Mesenchymal stem cell (in vitro differentiated cells and primary cell): Measurements from ENCODE around the gene HOXA6.

ENCODE experiments used
- DNase-seq: peaks from one replicate; pipeline ENCODE4 v3.0.0-alpha.2; 2013
- H2AFZ ChIP-seq: one replicate; pipeline ENCODE4 v1.6.1; 2013; ENCODE audit warnings: low read depth, mild to moderate bottlenecking, control low read depth, inconsistent platforms, low read length, moderate library complexity
- H2AK5ac ChIP-seq: 2 replicates; pipeline ENCODE4 v1.6.1; 2013; ENCODE audit warnings: low read length, moderate library complexity, mild to moderate bottlenecking, inconsistent platforms; ENCODE audit not compliant: severe bottlenecking
- H2BK120ac ChIP-seq: one replicate; pipeline ENCODE4 v1.6.1; 2013; ENCODE audit warnings: low read depth, mild to moderate bottlenecking, inconsistent platforms, low read length, moderate library complexity
- H2BK12ac ChIP-seq, 2 experiments: one replicate each; pipeline ENCODE4 v1.6.1; 2013; ENCODE audit warnings: inconsistent platforms in 2 of 2, low read length in 2 of 2, mild to moderate bottlenecking in 2 of 2, moderate library complexity in 2 of 2, control low read depth in 1 of 2
- H2BK15ac ChIP-seq: one replicate; pipeline ENCODE4 v1.6.1; 2013; ENCODE audit warnings: mild to moderate bottlenecking, low read depth, inconsistent platforms; ENCODE audit not compliant: poor library complexity, severe bottlenecking
- H2BK5ac ChIP-seq: 2 replicates; pipeline ENCODE4 v1.6.1; 2013; ENCODE audit warnings: low read depth, mild to moderate bottlenecking, low read length, control low read depth, inconsistent platforms; ENCODE audit not compliant: poor library complexity, severe bottlenecking
- H3K14ac ChIP-seq, 2 experiments: one replicate each; pipeline ENCODE4 v1.6.1; 2013; ENCODE audit warnings: inconsistent platforms in 2 of 2, low read length in 2 of 2, control low read depth in 1 of 2, mild to moderate bottlenecking in 1 of 2, moderate library complexity in 1 of 2
- H3K18ac ChIP-seq, 2 experiments: one replicate each; pipeline ENCODE4 v1.6.1; 2013; ENCODE audit warnings: inconsistent platforms in 2 of 2, low read length in 2 of 2, control low read depth in 1 of 2, low read depth in 1 of 2, mild to moderate bottlenecking in 1 of 2
- H3K23ac ChIP-seq, 2 experiments: one replicate each; pipeline ENCODE4 v1.6.1; 2013; ENCODE audit warnings: inconsistent platforms in 2 of 2, low read length in 2 of 2, mild to moderate bottlenecking in 2 of 2, moderate library complexity in 2 of 2, control low read depth in 1 of 2
- H3K27ac ChIP-seq: 2 replicates; pipeline ENCODE4 v1.5.1; 2013; ENCODE audit warnings: mild to moderate bottlenecking, moderate library complexity, low read length, control low read depth, inconsistent platforms; ENCODE audit not compliant: poor library complexity, severe bottlenecking
- H3K27me3 ChIP-seq, 2 experiments: 2 replicates each; pipeline versions ENCODE4 v1.6.1 to v1.7.0; 2013; ENCODE audit warnings: low read length in 2 of 2, mild to moderate bottlenecking in 2 of 2, moderate library complexity in 2 of 2, control low read depth in 1 of 2, inconsistent platforms in 1 of 2; ENCODE audit not compliant: control insufficient read depth in 1 of 2, insufficient read depth in 1 of 2
- H3K36me3 ChIP-seq, 2 experiments: 2 replicates each; pipeline versions ENCODE4 v1.6.1 to v1.7.0; 2013; ENCODE audit warnings: low read length in 2 of 2, control low read depth in 1 of 2, inconsistent platforms in 1 of 2, low read depth in 1 of 2, mild to moderate bottlenecking in 1 of 2; ENCODE audit not compliant: insufficient read depth in 2 of 2, control insufficient read depth in 1 of 2
- H3K4ac ChIP-seq, 2 experiments: one replicate each; pipeline ENCODE4 v1.6.1; 2013; ENCODE audit warnings: inconsistent platforms in 2 of 2, low read length in 2 of 2, mild to moderate bottlenecking in 2 of 2, moderate library complexity in 2 of 2, control low read depth in 1 of 2, low read depth in 1 of 2
- H3K4me1 ChIP-seq: 2 replicates; pipeline ENCODE4 v1.6.1; 2013; ENCODE audit warnings: low read depth, low read length, control low read depth; ENCODE audit not compliant: control insufficient read depth, insufficient read depth
- H3K4me2 ChIP-seq: 2 replicates; pipeline ENCODE4 v1.6.1; 2013; ENCODE audit warnings: low read length, mild to moderate bottlenecking, inconsistent platforms; ENCODE audit not compliant: poor library complexity, severe bottlenecking
- H3K4me3 ChIP-seq, 2 experiments: 2 replicates each; pipeline versions ENCODE4 v1.5.1 to v1.7.0; 2013; ENCODE audit warnings: low read length in 2 of 2, mild to moderate bottlenecking in 2 of 2, control low read depth in 1 of 2, low read depth in 1 of 2; ENCODE audit not compliant: insufficient read depth in 1 of 2
- H3K79me1 ChIP-seq: replicated peaks from 2 replicates; pipeline ENCODE4 v1.6.1; 2013; ENCODE audit warnings: mild to moderate bottlenecking, control low read depth, low read length, inconsistent platforms; ENCODE audit not compliant: poor library complexity, severe bottlenecking
- H3K9ac ChIP-seq: 2 replicates; pipeline ENCODE4 v1.7.0; 2013; ENCODE audit warnings: mild to moderate bottlenecking, low read length, moderate library complexity
- H3K9me3 ChIP-seq: 2 replicates; pipeline ENCODE4 v1.7.0; 2013; ENCODE audit warnings: mild to moderate bottlenecking, low read length; ENCODE audit not compliant: control insufficient read depth
- H4K8ac ChIP-seq: one replicate; pipeline ENCODE4 v1.6.1; 2013; ENCODE audit warnings: inconsistent platforms, mild to moderate bottlenecking, low read length, moderate library complexity
- H4K91ac ChIP-seq: one replicate; pipeline ENCODE4 v1.6.1; 2013; ENCODE audit warnings: mild to moderate bottlenecking, low read length, inconsistent platforms
- WGBS: methylation state at CpG from one replicate; pipeline ENCODE4 v1.1.7; 2013; ENCODE audit warnings: mixed read lengths; 5-methylcytosine and 5-hydroxymethylcytosine counted together

Gene HOXA6

DNA sequence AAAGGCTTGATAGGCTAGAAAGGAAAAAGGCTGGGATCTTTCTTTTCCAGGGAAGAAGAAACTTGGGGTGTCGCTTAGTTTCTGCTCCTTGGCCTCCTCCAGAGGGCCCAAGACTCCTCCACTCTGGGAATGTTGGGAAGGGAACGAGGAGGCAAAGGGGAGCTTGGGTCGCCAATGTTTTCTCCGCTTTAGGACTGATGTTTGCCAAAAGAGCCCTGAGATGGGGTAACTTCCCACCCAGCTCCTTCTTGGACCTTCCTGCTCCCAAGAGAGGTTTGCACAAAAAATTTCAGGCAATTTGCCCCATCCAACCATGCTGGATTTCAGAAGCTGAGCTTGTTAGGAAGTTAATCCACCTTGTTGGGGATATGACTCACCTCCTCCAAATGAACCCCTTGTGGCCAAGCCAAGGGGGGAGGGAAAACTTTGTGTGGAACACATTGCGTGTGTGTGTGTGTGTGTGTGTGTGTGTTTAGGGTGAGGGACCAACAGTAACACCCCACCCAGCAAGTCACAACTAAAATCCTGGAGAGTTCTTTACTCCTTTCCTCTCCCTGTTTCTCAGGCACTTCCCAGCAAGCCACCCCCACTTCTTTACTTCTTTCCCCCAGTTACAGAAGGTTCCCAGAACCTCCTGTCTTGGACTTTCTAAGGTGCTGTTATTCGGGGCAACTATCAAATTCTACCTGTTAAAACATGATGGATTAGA, 36.4 kb downstream of the HOXA6 start:
- Histone ChIP-seq H2BK5ac (peak overlapping the region; percentile 69), H3K23ac (no peak overlapping the region), H2AFZ (no peak overlapping the region), H3K79me1 (no peaks in the 10 kb centered on the region), H3K4me2 (peak overlapping the region; percentile 81), H3K9me3 (no peaks in the 10 kb centered on the region), H4K8ac (no peak overlapping the region), H3K27me3 (no peaks in the 10 kb centered on the region), H3K4me1 (peaks cover 25% of the 10 kb centered on the region), H3K4ac (no peak overlapping the region), H3K36me3 (peaks cover 7 to 32% of the 10 kb centered on the region in 2 experiments), H3K27ac (peak overlapping the region; percentile 85), H2AK5ac (peak overlapping the region; percentile 10), H2BK15ac (no peak overlapping the region), H2BK120ac (no peak overlapping the region), H2BK12ac (no peak overlapping the region), H3K18ac (peak overlapping the region in 1 of 2 experiments; percentile 55), H3K9ac (peak overlapping the region; percentile 89), H3K14ac (no peak overlapping the region), H3K4me3 (peak overlapping the region in 1 of 2 experiments; percentile 87), H4K91ac (no peak overlapping the region)
- 27% methylated on average over 4 of the region's 6 CpGs for WGBS
- peak; percentile 42 for DNase-seq

DNA sequence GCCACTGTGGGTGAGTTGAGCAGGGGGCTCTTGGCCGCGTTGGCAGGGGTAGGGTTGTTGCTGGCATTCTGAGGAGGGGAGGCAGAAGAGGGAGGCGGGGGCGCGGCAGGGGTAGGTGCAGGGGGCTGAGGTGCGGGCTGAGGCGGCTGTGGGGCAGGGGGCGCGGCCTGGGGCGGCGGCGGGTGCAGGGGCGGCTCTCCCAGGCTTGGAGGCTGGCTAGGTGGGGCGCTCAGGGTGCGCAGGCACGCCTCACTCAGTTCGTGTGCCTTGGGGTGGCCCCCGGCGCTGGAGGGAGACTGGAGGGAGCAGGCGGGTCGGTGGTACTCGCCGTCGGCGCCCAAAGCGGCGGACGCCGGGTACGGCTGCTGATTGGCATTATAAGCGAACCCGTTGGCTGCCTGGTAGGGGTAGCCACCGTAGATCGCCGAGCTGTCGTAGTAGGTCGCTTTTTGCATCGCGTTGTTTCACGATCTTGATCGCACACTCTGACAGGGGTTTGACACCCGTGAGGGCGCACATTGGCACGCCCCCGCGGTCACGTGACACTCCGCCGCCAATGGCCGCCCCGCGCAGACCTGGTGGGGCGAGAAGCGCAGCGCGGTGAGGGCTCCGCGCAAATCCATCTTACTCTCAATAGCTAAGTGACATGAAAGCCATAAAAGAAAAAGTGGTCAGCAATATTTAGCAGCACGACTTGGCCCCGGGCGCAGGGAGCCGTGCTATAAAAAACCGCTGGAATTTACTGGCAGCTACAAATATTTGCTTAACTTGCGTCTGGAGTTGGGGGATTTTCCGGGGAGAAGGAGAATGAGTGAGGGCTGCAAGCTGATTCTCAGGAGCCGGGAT, 37.2 kb downstream of the HOXA6 start:
- no peaks in the 10 kb centered on the region for H3K9me3 ChIP-seq
- peak overlapping the region in 1 of 2 experiments; percentile 68 for H3K23ac ChIP-seq
- 10% methylated on average over 64 of the region's 66 CpGs for WGBS
- H4K91ac ChIP-seq: peak overlapping the region; percentile 45
- H2AFZ ChIP-seq: no peak overlapping the region
- H2BK120ac ChIP-seq: no peak overlapping the region
- peak; percentile 67 for DNase-seq
- H3K36me3 ChIP-seq: peaks cover 6 to 26% of the 10 kb centered on the region in 2 experiments
- H3K4me3 ChIP-seq: peak overlapping the region; percentile 41 to 70
- H3K27me3 ChIP-seq: no peaks in the 10 kb centered on the region
- H3K27ac ChIP-seq: peak overlapping the region; percentile 87
- peak overlapping the region; percentile 74 for H2BK5ac ChIP-seq
- H3K4me1 ChIP-seq: peaks cover 25% of the 10 kb centered on the region
- peak overlapping the region; percentile 19 to 74 for H3K18ac ChIP-seq
- no peak overlapping the region for H4K8ac ChIP-seq
- peak overlapping the region; percentile 82 for H3K4me2 ChIP-seq
- H3K79me1 ChIP-seq: no peaks in the 10 kb centered on the region
- peak overlapping the region; percentile 19 for H2BK15ac ChIP-seq
- peak overlapping the region; percentile 54 for H2AK5ac ChIP-seq
- H3K4ac ChIP-seq: peak overlapping the region in 1 of 2 experiments; percentile 26
- H2BK12ac ChIP-seq: peak overlapping the region in 1 of 2 experiments; percentile 50
- H3K9ac ChIP-seq: peak overlapping the region; percentile 96
- H3K14ac ChIP-seq: no peak overlapping the region

DNA sequence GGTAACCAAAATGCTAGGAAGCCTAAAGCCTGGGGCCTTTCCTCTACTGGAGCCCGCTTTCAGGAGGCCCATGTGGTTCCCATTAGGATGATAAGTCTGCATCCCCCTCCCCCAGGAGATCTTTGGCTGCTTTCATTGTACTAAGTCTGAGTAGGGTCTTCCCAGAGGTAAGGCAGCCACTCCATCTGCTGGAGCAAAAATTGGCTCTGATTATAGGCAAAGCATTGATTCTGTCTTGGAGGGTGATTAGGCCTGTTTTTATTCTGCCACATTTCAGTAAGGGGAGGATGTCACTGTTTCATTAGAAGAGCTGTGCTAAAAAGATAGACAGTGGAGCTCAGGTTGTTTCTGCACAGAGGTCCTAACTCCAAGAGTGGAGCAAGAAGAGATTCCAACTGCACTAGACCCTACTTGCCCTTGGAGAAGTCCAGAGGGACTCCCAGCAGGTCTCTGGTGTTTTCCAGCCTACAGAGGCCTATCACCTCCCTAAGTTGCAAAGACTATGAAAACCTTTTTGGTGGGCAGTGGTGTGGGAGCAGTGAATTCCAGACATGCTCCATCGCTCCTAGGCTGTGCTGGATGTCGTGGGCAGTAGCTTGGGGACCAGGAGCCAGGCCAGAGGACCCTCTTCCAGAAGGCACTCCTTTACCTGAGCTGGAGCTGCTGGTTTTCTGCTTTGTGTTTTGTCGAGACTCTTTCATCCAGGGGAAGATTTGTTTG, 37.9 kb downstream of the HOXA6 start:
- Histone ChIP-seq H2BK120ac (no peak overlapping the region), H2BK15ac (no peak overlapping the region), H4K91ac (no peak overlapping the region), H3K9ac (peak overlapping the region; percentile 96), H3K27ac (peak overlapping the region; percentile 87), H2AFZ (no peak overlapping the region), H3K4ac (peak overlapping the region in 1 of 2 experiments; percentile 26), H3K14ac (no peak overlapping the region), H3K4me2 (peak overlapping the region; percentile 82), H3K9me3 (no peaks in the 10 kb centered on the region), H3K18ac (no peak overlapping the region), H3K36me3 (peaks cover 6 to 26% of the 10 kb centered on the region in 2 experiments), H4K8ac (no peak overlapping the region), H3K4me1 (peaks cover 27% of the 10 kb centered on the region), H3K27me3 (no peaks in the 10 kb centered on the region), H2BK5ac (no peak overlapping the region), H2AK5ac (peak overlapping the region; percentile 54), H3K4me3 (peak overlapping the region in 1 of 2 experiments; percentile 41), H3K23ac (no peak overlapping the region), H3K79me1 (no peaks in the 10 kb centered on the region), H2BK12ac (peak overlapping the region in 1 of 2 experiments; percentile 6)
- 77% methylated on average over 4 of the region's 4 CpGs for WGBS
- no peak for DNase-seq
